Mammary epithelial cell (primary cell): ENCODE data around the gene EYS.

Source experiments
- EZH2 ChIP-seq: IDR thresholded peaks from 2 replicates; pipeline ENCODE4 v1.6.1; 2012; ENCODE audit warnings: low read length, inconsistent platforms, borderline replicate concordance
- TF ChIP-seq, protein P1 (sequence below), 2 donors: IDR thresholded peaks in 1 of 2; conservative IDR thresholded peaks in 1 of 2; 2 replicates each; pipeline ENCODE4 v1.5.1; 2011 to 2012; ENCODE audit warnings: inconsistent platforms in 2 of 2, low read length in 2 of 2, mild to moderate bottlenecking in 2 of 2, control low read depth in 1 of 2, low read depth in 1 of 2; ENCODE audit not compliant: insufficient read depth in 1 of 2; ENCODE audit errors: extremely low read depth in 1 of 2

DNA sequence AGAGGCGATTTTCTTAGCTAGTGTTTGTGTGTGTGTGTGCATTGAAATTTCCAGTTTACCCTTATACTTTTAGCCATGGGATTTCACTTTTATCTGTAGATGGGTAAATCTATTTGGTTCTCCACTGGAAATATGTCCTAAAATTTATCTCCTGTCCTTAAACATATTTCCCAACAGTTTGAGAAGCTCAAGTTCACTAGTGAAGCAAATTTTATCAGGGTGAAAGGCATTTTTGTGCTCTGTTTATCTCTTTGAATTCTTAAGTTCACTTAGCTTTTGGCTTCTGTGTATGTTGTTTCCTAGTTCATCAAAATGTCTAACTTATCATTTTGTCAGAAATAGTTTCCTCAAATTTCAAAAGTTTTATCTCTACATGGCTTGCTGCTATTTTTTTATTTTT, 1509.8 kb downstream of the EYS start:
- TF ChIP-seq EZH2: no peak
- TF ChIP-seq, protein P1, sequence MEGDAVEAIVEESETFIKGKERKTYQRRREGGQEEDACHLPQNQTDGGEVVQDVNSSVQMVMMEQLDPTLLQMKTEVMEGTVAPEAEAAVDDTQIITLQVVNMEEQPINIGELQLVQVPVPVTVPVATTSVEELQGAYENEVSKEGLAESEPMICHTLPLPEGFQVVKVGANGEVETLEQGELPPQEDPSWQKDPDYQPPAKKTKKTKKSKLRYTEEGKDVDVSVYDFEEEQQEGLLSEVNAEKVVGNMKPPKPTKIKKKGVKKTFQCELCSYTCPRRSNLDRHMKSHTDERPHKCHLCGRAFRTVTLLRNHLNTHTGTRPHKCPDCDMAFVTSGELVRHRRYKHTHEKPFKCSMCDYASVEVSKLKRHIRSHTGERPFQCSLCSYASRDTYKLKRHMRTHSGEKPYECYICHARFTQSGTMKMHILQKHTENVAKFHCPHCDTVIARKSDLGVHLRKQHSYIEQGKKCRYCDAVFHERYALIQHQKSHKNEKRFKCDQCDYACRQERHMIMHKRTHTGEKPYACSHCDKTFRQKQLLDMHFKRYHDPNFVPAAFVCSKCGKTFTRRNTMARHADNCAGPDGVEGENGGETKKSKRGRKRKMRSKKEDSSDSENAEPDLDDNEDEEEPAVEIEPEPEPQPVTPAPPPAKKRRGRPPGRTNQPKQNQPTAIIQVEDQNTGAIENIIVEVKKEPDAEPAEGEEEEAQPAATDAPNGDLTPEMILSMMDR (conservative IDR thresholded peaks at IDR 0.05 in 1 of 2, IDR thresholded peaks at IDR 0.05 in 1 of 2; ENCODE audit: extremely low read depth in 1 of 2, insufficient read depth in 1 of 2, low read depth in 1 of 2, low read length in 2 of 2): no peak
